Measurements from ENCODE around the gene DPYSL3. TPM values are rescaled to one million over a fixed set of nuclear protein-coding genes. Genes with fewer than 3 reads are reported as not detected.

DPYSL3 gene
- total and polyA plus RNA-seq, 4 experiments from 2014 or later: 0.06 to 0.25 TPM; not detected in 2

- Mint-ChIP-seq H3K36me3 (no peaks in the 10 kb centered on the region), H3K4me3 (no peak overlapping the region), H3K4me1 (no peaks in the 10 kb centered on the region), H3K27ac (no peak overlapping the region), H3K9me3 (peaks cover 0 to 2% (median 0%) of the 10 kb centered on the region in 8 donors), H3K27me3 (peaks cover 0 to 5% of the 10 kb centered on the region in 2 donors)
- Histone ChIP-seq H3K36me3 (ENCODE audit: insufficient read depth, low read length) (no peaks in the 10 kb centered on the region), H3K4me1 (ENCODE audit: insufficient read depth, low read length) (no peaks in the 10 kb centered on the region), H3K9me3 (ENCODE audit: control insufficient read depth in 1 of 2, low read length in 2 of 2) (no peaks in the 10 kb centered on the region), H3K4me3 (ENCODE audit: low read length in 2 of 2) (no peak overlapping the region), H3K27me3 (ENCODE audit: insufficient read depth, low read length) (no peaks in the 10 kb centered on the region), H3K27ac (ENCODE audit: low read depth, low read length) (no peak overlapping the region)
- ChIA-PET POLR2A (ENCODE audit: partially characterized antibody) (no interaction called here), CTCF (ENCODE audit: partially characterized antibody) (interaction anchor here (1.7 kb wide), 1 partner anchor 10 kb away, joined by 3 read pairs; no protein-coding TSS in a partner anchor)
- no peak for DNase-seq
- intact Hi-C loops (cut with micrococcal nuclease): no loop called here
Measured at GRCh38 chr5:147437161-147437596, 72.7 kb downstream of the DPYSL3 start.

- peaks cover 0 to 5% of the 10 kb centered on the region in 2 donors for H3K27me3 Mint-ChIP-seq
- no peaks in the 10 kb centered on the region for H3K9me3 ChIP-seq (ENCODE audit: control insufficient read depth in 1 of 2, low read length in 2 of 2)
- H3K9me3 Mint-ChIP-seq: peaks cover 0 to 2% (median 0%) of the 10 kb centered on the region in 8 donors
- H3K27ac ChIP-seq (ENCODE audit: low read depth, low read length): no peak overlapping the region
- ChIA-PET POLR2A (ENCODE audit: partially characterized antibody) (no interaction called here), CTCF (ENCODE audit: partially characterized antibody) (interaction anchor here (1.7 kb wide), 1 partner anchor 10 kb away, joined by 3 read pairs; no protein-coding TSS in a partner anchor)
- H3K4me3 Mint-ChIP-seq: no peak overlapping the region
- no peak for DNase-seq
- H3K4me3 ChIP-seq (ENCODE audit: low read length in 2 of 2): no peak overlapping the region
- H3K4me1 ChIP-seq (ENCODE audit: insufficient read depth, low read length): no peaks in the 10 kb centered on the region
- no peak overlapping the region for H3K27ac Mint-ChIP-seq
- H3K27me3 ChIP-seq (ENCODE audit: insufficient read depth, low read length): no peaks in the 10 kb centered on the region
- H3K36me3 ChIP-seq (ENCODE audit: insufficient read depth, low read length): no peaks in the 10 kb centered on the region
- no peaks in the 10 kb centered on the region for H3K4me1 Mint-ChIP-seq
- intact Hi-C loops (cut with micrococcal nuclease): no loop called here
- H3K36me3 Mint-ChIP-seq: no peaks in the 10 kb centered on the region
Measured at GRCh38 chr5:147436596-147436995, 73.3 kb downstream of the DPYSL3 start.

- DNase-seq: no peak
- peaks cover 0 to 2% (median 0%) of the 10 kb centered on the region in 8 donors for H3K9me3 Mint-ChIP-seq
- Histone ChIP-seq H3K4me1 (ENCODE audit: insufficient read depth, low read length) (no peaks in the 10 kb centered on the region), H3K9me3 (ENCODE audit: control insufficient read depth in 1 of 2, low read length in 2 of 2) (no peaks in the 10 kb centered on the region), H3K36me3 (ENCODE audit: insufficient read depth, low read length) (no peaks in the 10 kb centered on the region), H3K4me3 (ENCODE audit: low read length in 2 of 2) (no peak overlapping the region), H3K27ac (ENCODE audit: low read depth, low read length) (no peak overlapping the region), H3K27me3 (ENCODE audit: insufficient read depth, low read length) (no peaks in the 10 kb centered on the region)
- CTCF ChIA-PET (ENCODE audit: partially characterized antibody): no interaction called here
- intact Hi-C loops (cut with micrococcal nuclease): no loop called here
- H3K27ac Mint-ChIP-seq: no peak overlapping the region
- POLR2A ChIA-PET (ENCODE audit: partially characterized antibody): no interaction called here
- no peak overlapping the region for H3K4me3 Mint-ChIP-seq
- H3K36me3 Mint-ChIP-seq: no peaks in the 10 kb centered on the region
- H3K4me1 Mint-ChIP-seq: no peaks in the 10 kb centered on the region
- H3K27me3 Mint-ChIP-seq: peaks cover 0 to 1% of the 10 kb centered on the region in 2 donors
Measured at GRCh38 chr5:147434049-147434448, 75.8 kb downstream of the DPYSL3 start.

GRCh38 chr5:147432323-147432722 is 77.5 kb downstream of the DPYSL3 start:
- peaks cover 1 to 3% of the 10 kb centered on the region in 2 donors for H3K27me3 Mint-ChIP-seq

GRCh38 chr5:147431586-147431985 is 78.3 kb downstream of the DPYSL3 start:
- no peak overlapping the region for H3K4me3 Mint-ChIP-seq
- H3K9me3 ChIP-seq (ENCODE audit: control insufficient read depth in 1 of 2, low read length in 2 of 2): no peaks in the 10 kb centered on the region
- H3K4me3 ChIP-seq (ENCODE audit: low read length in 2 of 2): no peak overlapping the region
- no peak overlapping the region for H3K27ac ChIP-seq (ENCODE audit: low read depth, low read length)
- H3K27ac Mint-ChIP-seq: no peak overlapping the region
- H3K27me3 ChIP-seq (ENCODE audit: insufficient read depth, low read length): no peaks in the 10 kb centered on the region
- H3K4me1 ChIP-seq (ENCODE audit: insufficient read depth, low read length): no peaks in the 10 kb centered on the region
- peaks cover 0 to 2% (median 0%) of the 10 kb centered on the region in 8 donors for H3K9me3 Mint-ChIP-seq
- CTCF ChIA-PET (ENCODE audit: partially characterized antibody): no interaction called here
- no peaks in the 10 kb centered on the region for H3K36me3 Mint-ChIP-seq
- H3K27me3 Mint-ChIP-seq: peaks cover 3% of the 10 kb centered on the region in 2 donors
- intact Hi-C loops (cut with micrococcal nuclease): no loop called here
- POLR2A ChIA-PET (ENCODE audit: partially characterized antibody): no interaction called here
- DNase-seq: no peak
- H3K36me3 ChIP-seq (ENCODE audit: insufficient read depth, low read length): no peaks in the 10 kb centered on the region
- no peaks in the 10 kb centered on the region for H3K4me1 Mint-ChIP-seq

More at GRCh38 chr5:147432323-147432722, 77.5 kb downstream of the DPYSL3 start:
- Histone ChIP-seq H3K27ac (ENCODE audit: low read depth, low read length) (no peak overlapping the region), H3K36me3 (ENCODE audit: insufficient read depth, low read length) (no peaks in the 10 kb centered on the region), H3K4me3 (ENCODE audit: low read length in 2 of 2) (no peak overlapping the region), H3K4me1 (ENCODE audit: insufficient read depth, low read length) (no peaks in the 10 kb centered on the region), H3K27me3 (ENCODE audit: insufficient read depth, low read length) (no peaks in the 10 kb centered on the region), H3K9me3 (ENCODE audit: control insufficient read depth in 1 of 2, low read length in 2 of 2) (no peaks in the 10 kb centered on the region)
- no peak overlapping the region for H3K27ac Mint-ChIP-seq
- ChIA-PET POLR2A (ENCODE audit: partially characterized antibody) (no interaction called here), CTCF (ENCODE audit: partially characterized antibody) (no interaction called here)
- DNase-seq: no peak
- intact Hi-C loops (cut with micrococcal nuclease): no loop called here
- H3K4me3 Mint-ChIP-seq: no peak overlapping the region
- no peaks in the 10 kb centered on the region for H3K36me3 Mint-ChIP-seq
- no peaks in the 10 kb centered on the region for H3K4me1 Mint-ChIP-seq
- H3K9me3 Mint-ChIP-seq: peaks cover 0 to 2% (median 0%) of the 10 kb centered on the region in 8 donors

- H3K4me1 ChIP-seq (ENCODE audit: insufficient read depth, low read length): no peaks in the 10 kb centered on the region
- no peaks in the 10 kb centered on the region for H3K4me1 Mint-ChIP-seq
- ChIA-PET CTCF (ENCODE audit: partially characterized antibody) (no interaction called here), POLR2A (ENCODE audit: partially characterized antibody) (no interaction called here)
- H3K9me3 Mint-ChIP-seq: peaks cover 0 to 2% (median 0%) of the 10 kb centered on the region in 8 donors
- H3K27ac ChIP-seq (ENCODE audit: low read depth, low read length): no peak overlapping the region
- no peaks in the 10 kb centered on the region for H3K9me3 ChIP-seq (ENCODE audit: control insufficient read depth in 1 of 2, low read length in 2 of 2)
- H3K4me3 Mint-ChIP-seq: no peak overlapping the region
- H3K36me3 ChIP-seq (ENCODE audit: insufficient read depth, low read length): no peaks in the 10 kb centered on the region
- intact Hi-C loops (cut with micrococcal nuclease): no loop called here
- peaks cover 3% of the 10 kb centered on the region in 2 donors for H3K27me3 Mint-ChIP-seq
- H3K27ac Mint-ChIP-seq: no peak overlapping the region
- no peaks in the 10 kb centered on the region for H3K36me3 Mint-ChIP-seq
- no peak for DNase-seq
- no peak overlapping the region for H3K4me3 ChIP-seq (ENCODE audit: low read length in 2 of 2)
- no peaks in the 10 kb centered on the region for H3K27me3 ChIP-seq (ENCODE audit: insufficient read depth, low read length)
Measured at GRCh38 chr5:147430628-147431027, 79.2 kb downstream of the DPYSL3 start.

- Mint-ChIP-seq H3K4me3 (no peak overlapping the region), H3K4me1 (no peaks in the 10 kb centered on the region), H3K36me3 (no peaks in the 10 kb centered on the region), H3K27ac (no peak overlapping the region), H3K27me3 (peaks cover 3% of the 10 kb centered on the region in 2 donors), H3K9me3 (no peaks in the 10 kb centered on the region)
- DNase-seq: no peak
- Histone ChIP-seq H3K27me3 (ENCODE audit: insufficient read depth, low read length) (no peaks in the 10 kb centered on the region), H3K9me3 (ENCODE audit: control insufficient read depth in 1 of 2, low read length in 2 of 2) (no peaks in the 10 kb centered on the region), H3K4me1 (ENCODE audit: insufficient read depth, low read length) (no peaks in the 10 kb centered on the region), H3K36me3 (ENCODE audit: insufficient read depth, low read length) (no peaks in the 10 kb centered on the region), H3K4me3 (ENCODE audit: low read length in 2 of 2) (no peak overlapping the region), H3K27ac (ENCODE audit: low read depth, low read length) (no peak overlapping the region)
- intact Hi-C loops (cut with micrococcal nuclease): no loop called here
- ChIA-PET POLR2A (ENCODE audit: partially characterized antibody) (no interaction called here), CTCF (ENCODE audit: partially characterized antibody) (no interaction called here)
Measured at GRCh38 chr5:147427521-147428401, 82.1 kb downstream of the DPYSL3 start.

Data from CD4-positive, alpha-beta memory T cell (primary cell).